ENCODE measurements around the gene TET3.

GRCh38 chr2:73964223-73964622 lies 20.5 kb upstream of the TET3 start:
- no peak for TF ChIP-seq EZH2 (IDR thresholded peaks at IDR 0.05; ENCODE audit: borderline replicate concordance)
- TF ChIP-seq, protein P1, sequence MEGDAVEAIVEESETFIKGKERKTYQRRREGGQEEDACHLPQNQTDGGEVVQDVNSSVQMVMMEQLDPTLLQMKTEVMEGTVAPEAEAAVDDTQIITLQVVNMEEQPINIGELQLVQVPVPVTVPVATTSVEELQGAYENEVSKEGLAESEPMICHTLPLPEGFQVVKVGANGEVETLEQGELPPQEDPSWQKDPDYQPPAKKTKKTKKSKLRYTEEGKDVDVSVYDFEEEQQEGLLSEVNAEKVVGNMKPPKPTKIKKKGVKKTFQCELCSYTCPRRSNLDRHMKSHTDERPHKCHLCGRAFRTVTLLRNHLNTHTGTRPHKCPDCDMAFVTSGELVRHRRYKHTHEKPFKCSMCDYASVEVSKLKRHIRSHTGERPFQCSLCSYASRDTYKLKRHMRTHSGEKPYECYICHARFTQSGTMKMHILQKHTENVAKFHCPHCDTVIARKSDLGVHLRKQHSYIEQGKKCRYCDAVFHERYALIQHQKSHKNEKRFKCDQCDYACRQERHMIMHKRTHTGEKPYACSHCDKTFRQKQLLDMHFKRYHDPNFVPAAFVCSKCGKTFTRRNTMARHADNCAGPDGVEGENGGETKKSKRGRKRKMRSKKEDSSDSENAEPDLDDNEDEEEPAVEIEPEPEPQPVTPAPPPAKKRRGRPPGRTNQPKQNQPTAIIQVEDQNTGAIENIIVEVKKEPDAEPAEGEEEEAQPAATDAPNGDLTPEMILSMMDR (IDR thresholded peaks at IDR 0.05; ENCODE audit: poor library complexity), result no peak
